ENCODE results near the gene SNX8.

Gene SNX8

GRCh38 chr7:2275101-2275500 is 39.1 kb downstream of the SNX8 start:
- Histone ChIP-seq H4K91ac (ENCODE audit: low read depth, low read length, poor library complexity) (no peak overlapping the region), H3K9me3 (replicated peaks in 1 of 2; ENCODE audit: control insufficient read depth in 2 of 2, insufficient read depth in 1 of 2, low read depth in 1 of 2, low read length in 2 of 2) (peaks cover 0 to 1% of the 10 kb centered on the region in 2 donors), H3K4me1 (ENCODE audit: control insufficient read depth in 2 of 2, insufficient read depth in 1 of 2, low read depth in 1 of 2, low read length in 2 of 2) (peaks cover 0 to 10% of the 10 kb centered on the region in 2 donors), H3K14ac (ENCODE audit: low read length) (no peak overlapping the region), H3K79me1 (ENCODE audit: low read depth, low read length) (peaks cover 10% of the 10 kb centered on the region), H4K8ac (ENCODE audit: low read depth, low read length) (no peak overlapping the region), H2AFZ (ENCODE audit: low read length) (no peak overlapping the region), H3K27me3 (ENCODE audit: control insufficient read depth in 3 of 3, insufficient read depth in 3 of 3, low read depth in 1 of 3, low read length in 3 of 3) (no peaks in the 10 kb centered on the region), H2BK15ac (ENCODE audit: low read length) (no peak overlapping the region), H3K4ac (ENCODE audit: low read length) (no peak overlapping the region), H3K4me2 (ENCODE audit: insufficient read depth, low read length, poor library complexity, severe bottlenecking) (no peak overlapping the region), H3K36me3 (replicated peaks in 1 of 2; ENCODE audit: control insufficient read depth in 2 of 2, insufficient read depth in 2 of 2, low read length in 2 of 2) (peaks cover 14 to 51% of the 10 kb centered on the region in 2 donors), H3K18ac (ENCODE audit: low read length) (peak overlapping the region; percentile 38), H2BK12ac (ENCODE audit: low read length) (no peak overlapping the region), H2BK120ac (ENCODE audit: low read depth, low read length) (peak overlapping the region; percentile 47), H2BK5ac (ENCODE audit: low read length) (no peak overlapping the region), H3K4me3 (ENCODE audit: low read length in 2 of 2) (no peak overlapping the region), H3K27ac (replicated peaks; ENCODE audit: low read length) (no peak overlapping the region), H3K9ac (ENCODE audit: low read depth, low read length, poor library complexity) (no peak overlapping the region), H2AK5ac (ENCODE audit: low read depth, low read length) (no peak overlapping the region), H3K23ac (ENCODE audit: low read depth, low read length, poor library complexity) (peak overlapping the region; percentile 31)
- WGBS, 2 donors (ENCODE audit: extremely low coverage in 2 of 2, insufficient read length in 2 of 2, insufficient replicate concordance in 1 of 2): no CpG with 5 or more reads among the region's 18 CpGs
- DNase-seq (ENCODE audit: low spot score): no peak

GRCh38 chr7:2274666-2275065 is 39.6 kb downstream of the SNX8 start:
- peak overlapping the region; percentile 38 for H3K18ac ChIP-seq (ENCODE audit: low read length)
- peaks cover 14 to 51% of the 10 kb centered on the region in 2 donors for H3K36me3 ChIP-seq (replicated peaks in 1 of 2; ENCODE audit: control insufficient read depth in 2 of 2, insufficient read depth in 2 of 2, low read length in 2 of 2)
- peaks cover 10% of the 10 kb centered on the region for H3K79me1 ChIP-seq (ENCODE audit: low read depth, low read length)
- H3K9me3 ChIP-seq (replicated peaks in 1 of 2; ENCODE audit: control insufficient read depth in 2 of 2, insufficient read depth in 1 of 2, low read depth in 1 of 2, low read length in 2 of 2): peaks cover 0 to 1% of the 10 kb centered on the region in 2 donors
- no peak overlapping the region for H3K9ac ChIP-seq (ENCODE audit: low read depth, low read length, poor library complexity)
- WGBS, 2 donors (ENCODE audit: extremely low coverage in 2 of 2, insufficient read length in 2 of 2, insufficient replicate concordance in 1 of 2): no CpG with 5 or more reads among the region's 7 CpGs
- no peak overlapping the region for H4K8ac ChIP-seq (ENCODE audit: low read depth, low read length)
- no peak overlapping the region for H2BK12ac ChIP-seq (ENCODE audit: low read length)
- no peak overlapping the region for H2BK15ac ChIP-seq (ENCODE audit: low read length)
- H3K4me1 ChIP-seq (ENCODE audit: control insufficient read depth in 2 of 2, insufficient read depth in 1 of 2, low read depth in 1 of 2, low read length in 2 of 2): peaks cover 4 to 14% of the 10 kb centered on the region in 2 donors
- H3K14ac ChIP-seq (ENCODE audit: low read length): no peak overlapping the region
- no peaks in the 10 kb centered on the region for H3K27me3 ChIP-seq (ENCODE audit: control insufficient read depth in 3 of 3, insufficient read depth in 3 of 3, low read depth in 1 of 3, low read length in 3 of 3)
- H3K4ac ChIP-seq (ENCODE audit: low read length): no peak overlapping the region
- no peak overlapping the region for H4K91ac ChIP-seq (ENCODE audit: low read depth, low read length, poor library complexity)
- DNase-seq (ENCODE audit: low spot score): no peak
- no peak overlapping the region for H3K27ac ChIP-seq (replicated peaks; ENCODE audit: low read length)
- peak overlapping the region; percentile 47 for H2BK120ac ChIP-seq (ENCODE audit: low read depth, low read length)
- H2AK5ac ChIP-seq (ENCODE audit: low read depth, low read length): no peak overlapping the region
- peak overlapping the region; percentile 31 for H3K23ac ChIP-seq (ENCODE audit: low read depth, low read length, poor library complexity)
- no peak overlapping the region for H3K4me2 ChIP-seq (ENCODE audit: insufficient read depth, low read length, poor library complexity, severe bottlenecking)
- H3K4me3 ChIP-seq (ENCODE audit: low read length in 2 of 2): no peak overlapping the region
- H2BK5ac ChIP-seq (ENCODE audit: low read length): no peak overlapping the region
- no peak overlapping the region for H2AFZ ChIP-seq (ENCODE audit: low read length)

DNA sequence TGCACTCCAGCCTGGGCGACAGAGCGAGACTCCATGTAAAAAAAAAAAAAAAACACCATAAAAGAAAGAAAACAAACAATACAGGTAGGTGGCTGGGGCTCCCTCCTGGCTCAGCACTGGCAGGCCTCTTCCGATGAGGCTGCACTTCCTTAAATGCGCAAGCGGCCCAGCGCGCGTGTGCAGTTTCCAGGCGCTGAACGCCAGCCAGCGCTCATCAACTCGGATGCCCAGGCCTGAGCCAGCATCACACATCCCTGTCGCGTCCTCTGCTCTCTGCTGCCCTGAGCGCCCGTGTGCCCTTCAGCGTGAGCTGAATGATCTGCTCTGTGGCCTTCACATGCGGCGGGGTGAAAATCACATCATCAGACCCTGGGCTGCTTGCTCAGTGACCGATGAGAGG is 40.4 kb downstream of the SNX8 start:
- H4K91ac ChIP-seq (ENCODE audit: low read depth, low read length, poor library complexity): no peak overlapping the region
- no peak overlapping the region for H4K8ac ChIP-seq (ENCODE audit: low read depth, low read length)
- peaks cover 8 to 17% of the 10 kb centered on the region in 2 donors for H3K4me1 ChIP-seq (ENCODE audit: control insufficient read depth in 2 of 2, insufficient read depth in 1 of 2, low read depth in 1 of 2, low read length in 2 of 2)
- H2AFZ ChIP-seq (ENCODE audit: low read length): no peak overlapping the region
- peaks cover 0 to 1% of the 10 kb centered on the region in 2 donors for H3K9me3 ChIP-seq (replicated peaks in 1 of 2; ENCODE audit: control insufficient read depth in 2 of 2, insufficient read depth in 1 of 2, low read depth in 1 of 2, low read length in 2 of 2)
- H3K9ac ChIP-seq (ENCODE audit: low read depth, low read length, poor library complexity): no peak overlapping the region
- H3K14ac ChIP-seq (ENCODE audit: low read length): no peak overlapping the region
- no peak overlapping the region for H3K4me2 ChIP-seq (ENCODE audit: insufficient read depth, low read length, poor library complexity, severe bottlenecking)
- no peak overlapping the region for H3K4me3 ChIP-seq (ENCODE audit: low read length in 2 of 2)
- H3K23ac ChIP-seq (ENCODE audit: low read depth, low read length, poor library complexity): peak overlapping the region; percentile 17
- no CpG with 5 or more reads among the region's 20 CpGs for WGBS, 2 donors (ENCODE audit: extremely low coverage in 2 of 2, insufficient read length in 2 of 2, insufficient replicate concordance in 1 of 2)
- no peak overlapping the region for H2AK5ac ChIP-seq (ENCODE audit: low read depth, low read length)
- H2BK15ac ChIP-seq (ENCODE audit: low read length): no peak overlapping the region
- no peak for DNase-seq (ENCODE audit: low spot score)
- peaks cover 14 to 51% of the 10 kb centered on the region in 2 donors for H3K36me3 ChIP-seq (replicated peaks in 1 of 2; ENCODE audit: control insufficient read depth in 2 of 2, insufficient read depth in 2 of 2, low read length in 2 of 2)
- H3K27me3 ChIP-seq (ENCODE audit: control insufficient read depth in 3 of 3, insufficient read depth in 3 of 3, low read depth in 1 of 3, low read length in 3 of 3): no peaks in the 10 kb centered on the region
- no peak overlapping the region for H3K4ac ChIP-seq (ENCODE audit: low read length)
- no peak overlapping the region for H3K27ac ChIP-seq (replicated peaks; ENCODE audit: low read length)
- H2BK5ac ChIP-seq (ENCODE audit: low read length): no peak overlapping the region
- no peak overlapping the region for H3K18ac ChIP-seq (ENCODE audit: low read length)
- H3K79me1 ChIP-seq (ENCODE audit: low read depth, low read length): peaks cover 10% of the 10 kb centered on the region
- no peak overlapping the region for H2BK120ac ChIP-seq (ENCODE audit: low read depth, low read length)
- H2BK12ac ChIP-seq (ENCODE audit: low read length): no peak overlapping the region

DNA sequence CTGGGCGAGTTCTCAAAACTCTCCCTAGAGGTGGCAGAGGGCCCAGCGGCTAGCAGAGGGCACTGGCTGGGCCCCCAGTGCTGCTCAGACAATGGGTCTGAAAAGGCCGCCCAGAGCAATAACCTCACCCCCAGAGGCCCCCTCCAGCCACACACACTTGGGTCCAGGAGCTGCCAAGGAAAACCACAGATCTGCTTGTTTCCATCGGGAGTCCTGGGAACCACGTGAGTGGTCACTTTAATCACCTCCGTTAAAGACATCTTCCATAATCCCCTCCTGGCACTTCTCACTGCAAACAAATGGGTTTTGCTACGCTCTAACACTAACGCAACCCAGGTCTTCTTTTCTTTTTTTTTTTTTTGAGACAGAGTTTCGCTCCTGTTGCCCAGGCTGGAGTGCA is 42.2 kb downstream of the SNX8 start:
- peaks cover 7% of the 10 kb centered on the region for H3K79me1 ChIP-seq (ENCODE audit: low read depth, low read length)
- H4K8ac ChIP-seq (ENCODE audit: low read depth, low read length): no peak overlapping the region
- H3K9ac ChIP-seq (ENCODE audit: low read depth, low read length, poor library complexity): no peak overlapping the region
- no peak overlapping the region for H3K18ac ChIP-seq (ENCODE audit: low read length)
- H3K4me1 ChIP-seq (ENCODE audit: control insufficient read depth in 2 of 2, insufficient read depth in 1 of 2, low read depth in 1 of 2, low read length in 2 of 2): peaks cover 8 to 17% of the 10 kb centered on the region in 2 donors
- H2BK12ac ChIP-seq (ENCODE audit: low read length): no peak overlapping the region
- no CpG with 5 or more reads among the region's 9 CpGs for WGBS, 2 donors (ENCODE audit: extremely low coverage in 2 of 2, insufficient read length in 2 of 2, insufficient replicate concordance in 1 of 2)
- no peak overlapping the region for H3K4me3 ChIP-seq (ENCODE audit: low read length in 2 of 2)
- H2AK5ac ChIP-seq (ENCODE audit: low read depth, low read length): no peak overlapping the region
- H3K14ac ChIP-seq (ENCODE audit: low read length): no peak overlapping the region
- H2AFZ ChIP-seq (ENCODE audit: low read length): no peak overlapping the region
- no peak overlapping the region for H2BK5ac ChIP-seq (ENCODE audit: low read length)
- no peak overlapping the region for H4K91ac ChIP-seq (ENCODE audit: low read depth, low read length, poor library complexity)
- no peak for DNase-seq (ENCODE audit: low spot score)
- peaks cover 12 to 43% of the 10 kb centered on the region in 2 donors for H3K36me3 ChIP-seq (replicated peaks in 1 of 2; ENCODE audit: control insufficient read depth in 2 of 2, insufficient read depth in 2 of 2, low read length in 2 of 2)
- H3K9me3 ChIP-seq (replicated peaks in 1 of 2; ENCODE audit: control insufficient read depth in 2 of 2, insufficient read depth in 1 of 2, low read depth in 1 of 2, low read length in 2 of 2): peaks cover 0 to under 1% of the 10 kb centered on the region in 2 donors
- no peak overlapping the region for H2BK120ac ChIP-seq (ENCODE audit: low read depth, low read length)
- peak overlapping the region; percentile 52 for H2BK15ac ChIP-seq (ENCODE audit: low read length)
- H3K27ac ChIP-seq (replicated peaks; ENCODE audit: low read length): no peak overlapping the region
- no peak overlapping the region for H3K23ac ChIP-seq (ENCODE audit: low read depth, low read length, poor library complexity)
- no peaks in the 10 kb centered on the region for H3K27me3 ChIP-seq (ENCODE audit: control insufficient read depth in 3 of 3, insufficient read depth in 3 of 3, low read depth in 1 of 3, low read length in 3 of 3)
- H3K4me2 ChIP-seq (ENCODE audit: insufficient read depth, low read length, poor library complexity, severe bottlenecking): no peak overlapping the region
- no peak overlapping the region for H3K4ac ChIP-seq (ENCODE audit: low read length)

All from neuronal stem cell (in vitro differentiated cells).